ENCODE data around the gene SDHAF4.

The SDHAF4 gene

GRCh38 chr6:70633870-70634269, 67.1 kb downstream of the SDHAF4 start:
- Histone ChIP-seq H4K20me1 (ENCODE audit: low read depth, low read length) (no peaks in the 10 kb centered on the region), H3K9me3 (ENCODE audit: insufficient read depth, low read length) (no peaks in the 10 kb centered on the region), H3F3A (ENCODE audit: insufficient read depth) (no peaks in the 10 kb centered on the region), H3K27me3 (ENCODE audit: low read length) (no peaks in the 10 kb centered on the region), H3K36me3 (ENCODE audit: low read length) (no peaks in the 10 kb centered on the region), H3K79me2 (ENCODE audit: insufficient read depth, low read length) (no peaks in the 10 kb centered on the region), H3K4me3 (ENCODE audit: insufficient read depth, low read length, poor library complexity, severe bottlenecking) (no peak overlapping the region), H3K9ac (ENCODE audit: low read length) (no peak overlapping the region), H3K27ac (ENCODE audit: low read depth, low read length) (no peak overlapping the region), H3K9me2 (replicated peaks; ENCODE audit: insufficient read depth, low read length) (no peaks in the 10 kb centered on the region), H3K4me2 (ENCODE audit: low read depth, low read length, poor library complexity, severe bottlenecking) (no peak overlapping the region), H2AFZ (ENCODE audit: low read depth, low read length, severe bottlenecking) (no peak overlapping the region)
- TF ChIP-seq EZH2phosphoT487 (conservative IDR thresholded peaks at IDR 0.05; ENCODE audit: low read length) (no peak), CTCF (IDR thresholded peaks at IDR 0.05; ENCODE audit: insufficient read depth, low read length, poor library complexity, severe bottlenecking) (no peak)

GRCh38 chr6:70636596-70636995, 69.9 kb downstream of the SDHAF4 start:
- Histone ChIP-seq H3K9me2 (replicated peaks; ENCODE audit: insufficient read depth, low read length) (no peaks in the 10 kb centered on the region), H3K9ac (ENCODE audit: low read length) (no peak overlapping the region), H3K27ac (ENCODE audit: low read depth, low read length) (no peak overlapping the region), H3K4me2 (ENCODE audit: low read depth, low read length, poor library complexity, severe bottlenecking) (no peak overlapping the region), H3K4me3 (ENCODE audit: insufficient read depth, low read length, poor library complexity, severe bottlenecking) (no peak overlapping the region), H3F3A (ENCODE audit: insufficient read depth) (no peaks in the 10 kb centered on the region), H3K79me2 (ENCODE audit: insufficient read depth, low read length) (no peaks in the 10 kb centered on the region), H3K27me3 (ENCODE audit: low read length) (no peaks in the 10 kb centered on the region), H2AFZ (ENCODE audit: low read depth, low read length, severe bottlenecking) (no peak overlapping the region), H3K9me3 (ENCODE audit: insufficient read depth, low read length) (no peaks in the 10 kb centered on the region), H3K36me3 (ENCODE audit: low read length) (no peaks in the 10 kb centered on the region), H4K20me1 (ENCODE audit: low read depth, low read length) (no peaks in the 10 kb centered on the region)
- no peak for TF ChIP-seq EZH2phosphoT487 (conservative IDR thresholded peaks at IDR 0.05; ENCODE audit: low read length)

- Histone ChIP-seq H3K79me2 (ENCODE audit: insufficient read depth, low read length) (no peaks in the 10 kb centered on the region), H3K4me2 (ENCODE audit: low read depth, low read length, poor library complexity, severe bottlenecking) (no peak overlapping the region), H3K9ac (ENCODE audit: low read length) (no peak overlapping the region), H2AFZ (ENCODE audit: low read depth, low read length, severe bottlenecking) (no peak overlapping the region), H3K9me3 (ENCODE audit: insufficient read depth, low read length) (no peaks in the 10 kb centered on the region), H3K4me3 (ENCODE audit: insufficient read depth, low read length, poor library complexity, severe bottlenecking) (no peak overlapping the region), H3K27ac (ENCODE audit: low read depth, low read length) (no peak overlapping the region), H3F3A (ENCODE audit: insufficient read depth) (no peaks in the 10 kb centered on the region), H4K20me1 (ENCODE audit: low read depth, low read length) (no peaks in the 10 kb centered on the region), H3K9me2 (replicated peaks; ENCODE audit: insufficient read depth, low read length) (no peaks in the 10 kb centered on the region), H3K27me3 (ENCODE audit: low read length) (no peaks in the 10 kb centered on the region), H3K36me3 (ENCODE audit: low read length) (no peaks in the 10 kb centered on the region)
- no peak for TF ChIP-seq CTCF (IDR thresholded peaks at IDR 0.05; ENCODE audit: insufficient read depth, low read length, poor library complexity, severe bottlenecking)
- no peak for TF ChIP-seq EZH2phosphoT487 (conservative IDR thresholded peaks at IDR 0.05; ENCODE audit: low read length)
Observed at GRCh38 chr6:70638468-70638867, 71.7 kb downstream of the SDHAF4 start.

Measured in SU-DHL-6 (cell line).